ENCODE measurements around the gene SPATA6. TPM values are rescaled to one million over a fixed set of nuclear protein-coding genes. Genes with fewer than 3 reads are reported as not detected.

Gene SPATA6
- total and polyA plus RNA-seq, 2 experiments from 2014 or later, result 3.4 to 4.5 TPM

- no peak for DNase-seq (ENCODE audit: low spot score)
- Histone ChIP-seq H2AFZ (no peak overlapping the region), H3K4me3 (no peak overlapping the region), H3K36me3 (replicated peaks; ENCODE audit: insufficient read depth, low read depth) (no peaks in the 10 kb centered on the region), H3K9me3 (ENCODE audit: low read depth) (no peaks in the 10 kb centered on the region), H3K27me3 (no peaks in the 10 kb centered on the region), H4K20me1 (ENCODE audit: insufficient read depth, poor library complexity, severe bottlenecking) (no peaks in the 10 kb centered on the region), H3K9me2 (replicated peaks; ENCODE audit: insufficient read depth) (no peaks in the 10 kb centered on the region), H3K27ac (no peak overlapping the region), H3K79me2 (no peaks in the 10 kb centered on the region), H3K4me2 (no peak overlapping the region), H3K4me1 (ENCODE audit: insufficient read depth) (no peaks in the 10 kb centered on the region)
- TF ChIP-seq EZH2phosphoT487 (IDR thresholded peaks at IDR 0.05; ENCODE audit: low read depth, severe bottlenecking, unreplicated experiment) (no peak), EZH2 (IDR thresholded peaks at IDR 0.05; ENCODE audit: borderline replicate concordance) (no peak)
- TF ChIP-seq, protein P1, sequence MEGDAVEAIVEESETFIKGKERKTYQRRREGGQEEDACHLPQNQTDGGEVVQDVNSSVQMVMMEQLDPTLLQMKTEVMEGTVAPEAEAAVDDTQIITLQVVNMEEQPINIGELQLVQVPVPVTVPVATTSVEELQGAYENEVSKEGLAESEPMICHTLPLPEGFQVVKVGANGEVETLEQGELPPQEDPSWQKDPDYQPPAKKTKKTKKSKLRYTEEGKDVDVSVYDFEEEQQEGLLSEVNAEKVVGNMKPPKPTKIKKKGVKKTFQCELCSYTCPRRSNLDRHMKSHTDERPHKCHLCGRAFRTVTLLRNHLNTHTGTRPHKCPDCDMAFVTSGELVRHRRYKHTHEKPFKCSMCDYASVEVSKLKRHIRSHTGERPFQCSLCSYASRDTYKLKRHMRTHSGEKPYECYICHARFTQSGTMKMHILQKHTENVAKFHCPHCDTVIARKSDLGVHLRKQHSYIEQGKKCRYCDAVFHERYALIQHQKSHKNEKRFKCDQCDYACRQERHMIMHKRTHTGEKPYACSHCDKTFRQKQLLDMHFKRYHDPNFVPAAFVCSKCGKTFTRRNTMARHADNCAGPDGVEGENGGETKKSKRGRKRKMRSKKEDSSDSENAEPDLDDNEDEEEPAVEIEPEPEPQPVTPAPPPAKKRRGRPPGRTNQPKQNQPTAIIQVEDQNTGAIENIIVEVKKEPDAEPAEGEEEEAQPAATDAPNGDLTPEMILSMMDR (IDR thresholded peaks at IDR 0.05; ENCODE audit: poor library complexity), result no peak
- 88% methylated on average over 2 of the region's 2 CpGs for WGBS (ENCODE audit: low lambda C conversion rate, missing lambda C conversion rate)
These were observed 205.4 kb downstream of the SPATA6 start for GRCh38 chr1:48266576-48266975.

GRCh38 chr1:48263041-48263440, 209.0 kb downstream of the SPATA6 start:
- 65% methylated on average over 1 of the region's 1 CpG for WGBS (ENCODE audit: low lambda C conversion rate, missing lambda C conversion rate)
- H3K9me2 ChIP-seq (replicated peaks; ENCODE audit: insufficient read depth), result no peaks in the 10 kb centered on the region
- H3K9me3 ChIP-seq (ENCODE audit: low read depth), result no peaks in the 10 kb centered on the region
- H3K27ac ChIP-seq, result no peak overlapping the region
- no peaks in the 10 kb centered on the region for H3K79me2 ChIP-seq
- no peak for TF ChIP-seq EZH2 (IDR thresholded peaks at IDR 0.05; ENCODE audit: borderline replicate concordance)
- TF ChIP-seq, protein P1 (IDR thresholded peaks at IDR 0.05; ENCODE audit: poor library complexity), result no peak
- TF ChIP-seq EZH2phosphoT487 (IDR thresholded peaks at IDR 0.05; ENCODE audit: low read depth, severe bottlenecking, unreplicated experiment), result no peak
- no peak overlapping the region for H2AFZ ChIP-seq
- H3K4me2 ChIP-seq, result no peak overlapping the region
- H4K20me1 ChIP-seq (ENCODE audit: insufficient read depth, poor library complexity, severe bottlenecking), result no peaks in the 10 kb centered on the region
- H3K4me3 ChIP-seq, result no peak overlapping the region
- H3K36me3 ChIP-seq (replicated peaks; ENCODE audit: insufficient read depth, low read depth), result no peaks in the 10 kb centered on the region
- H3K4me1 ChIP-seq (ENCODE audit: insufficient read depth), result no peaks in the 10 kb centered on the region
- no peak for DNase-seq (ENCODE audit: low spot score)
- H3K27me3 ChIP-seq, result no peaks in the 10 kb centered on the region

- no peaks in the 10 kb centered on the region for H3K79me2 ChIP-seq
- no peak for DNase-seq (ENCODE audit: low spot score)
- H3K9me2 ChIP-seq (replicated peaks; ENCODE audit: insufficient read depth), result no peaks in the 10 kb centered on the region
- no peak overlapping the region for H3K27ac ChIP-seq
- H3K9me3 ChIP-seq (ENCODE audit: low read depth), result no peaks in the 10 kb centered on the region
- no peaks in the 10 kb centered on the region for H3K4me1 ChIP-seq (ENCODE audit: insufficient read depth)
- H3K36me3 ChIP-seq (replicated peaks; ENCODE audit: insufficient read depth, low read depth), result no peaks in the 10 kb centered on the region
- no peak overlapping the region for H2AFZ ChIP-seq
- H3K4me2 ChIP-seq, result no peak overlapping the region
- H3K4me3 ChIP-seq, result no peak overlapping the region
- H4K20me1 ChIP-seq (ENCODE audit: insufficient read depth, poor library complexity, severe bottlenecking), result no peaks in the 10 kb centered on the region
- H3K27me3 ChIP-seq, result no peaks in the 10 kb centered on the region
- no peak for TF ChIP-seq EZH2 (IDR thresholded peaks at IDR 0.05; ENCODE audit: borderline replicate concordance)
- TF ChIP-seq, protein P1 (IDR thresholded peaks at IDR 0.05; ENCODE audit: poor library complexity), result no peak
- no peak for TF ChIP-seq EZH2phosphoT487 (IDR thresholded peaks at IDR 0.05; ENCODE audit: low read depth, severe bottlenecking, unreplicated experiment)
These were observed 210.1 kb downstream of the SPATA6 start for GRCh38 chr1:48261881-48262400.

- Histone ChIP-seq H3K27me3 (no peaks in the 10 kb centered on the region), H3K4me2 (no peak overlapping the region), H3K9me2 (replicated peaks; ENCODE audit: insufficient read depth) (no peaks in the 10 kb centered on the region), H3K79me2 (no peaks in the 10 kb centered on the region), H3K27ac (no peak overlapping the region), H3K4me3 (no peak overlapping the region), H3K4me1 (ENCODE audit: insufficient read depth) (no peaks in the 10 kb centered on the region), H4K20me1 (ENCODE audit: insufficient read depth, poor library complexity, severe bottlenecking) (no peaks in the 10 kb centered on the region), H2AFZ (no peak overlapping the region), H3K36me3 (replicated peaks; ENCODE audit: insufficient read depth, low read depth) (no peaks in the 10 kb centered on the region), H3K9me3 (ENCODE audit: low read depth) (no peaks in the 10 kb centered on the region)
- no peak for DNase-seq (ENCODE audit: low spot score)
- no peak for TF ChIP-seq EZH2phosphoT487 (IDR thresholded peaks at IDR 0.05; ENCODE audit: low read depth, severe bottlenecking, unreplicated experiment)
- TF ChIP-seq, protein P1 (IDR thresholded peaks at IDR 0.05; ENCODE audit: poor library complexity), result no peak
- no peak for TF ChIP-seq EZH2 (IDR thresholded peaks at IDR 0.05; ENCODE audit: borderline replicate concordance)
- WGBS (ENCODE audit: low lambda C conversion rate, missing lambda C conversion rate), result 100% methylated on average over 1 of the region's 1 CpG
These were observed 213.9 kb downstream of the SPATA6 start for GRCh38 chr1:48258106-48258505.
